ENCODE results near the gene PARD6A. TPM values are rescaled to one million over a fixed set of nuclear protein-coding genes. Genes with fewer than 3 reads are reported as not detected.

Gene PARD6A
- total and polyA plus RNA-seq, 2 of the 4 experiments (the other 2 are of a cell fraction), result 0.36 to 0.55 TPM

DNA sequence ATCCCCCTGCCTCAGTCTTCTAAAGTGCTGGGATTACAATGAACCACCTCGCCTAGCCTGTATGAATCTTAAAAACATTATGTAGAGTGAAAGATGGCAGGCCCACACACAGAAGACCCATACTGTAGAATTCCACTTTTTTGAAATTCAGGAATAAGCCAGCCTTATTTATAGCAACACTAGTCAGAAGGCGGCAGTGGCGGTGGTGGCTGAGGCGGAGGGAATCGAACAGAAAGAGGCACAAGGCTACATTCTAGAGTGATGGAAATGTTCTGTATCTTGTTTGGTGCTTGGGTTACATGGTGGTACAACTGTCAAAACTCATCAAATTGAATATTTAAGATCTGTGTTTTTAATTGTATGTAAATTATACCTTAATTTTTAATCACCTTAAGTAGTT is 47.0 kb downstream of the PARD6A start:
- Histone ChIP-seq H2BK15ac (ENCODE audit: low read depth, low read length) (no peak overlapping the region), H3K4ac (ENCODE audit: low read depth, low read length) (no peak overlapping the region), H3K4me1 (ENCODE audit: control insufficient read depth, insufficient read depth, low read length) (peaks cover 4% of the 10 kb centered on the region; the same call in 1 of the 2 replicates), H3K9me3 (ENCODE audit: control insufficient read depth, insufficient read depth, low read length) (no peaks in the 10 kb centered on the region), H4K8ac (ENCODE audit: low read depth in 2 of 2, low read length in 2 of 2) (no peak overlapping the region), H2BK5ac (ENCODE audit: low read depth, low read length, poor library complexity, severe bottlenecking) (no peak overlapping the region), H3K14ac (replicated peaks; ENCODE audit: low read depth, low read length) (no peak overlapping the region), H3K4me3 (ENCODE audit: insufficient read depth, low read depth, low read length) (no peak overlapping the region), H2BK20ac (ENCODE audit: low read depth, low read length) (no peak overlapping the region), H3K23ac (ENCODE audit: low read depth, low read length) (no peak overlapping the region), H4K20me1 (ENCODE audit: insufficient read depth, low read length) (peaks cover 14% of the 10 kb centered on the region), H2AK5ac (ENCODE audit: low read depth, low read length) (no peak overlapping the region), H3K27ac (ENCODE audit: insufficient read depth, low read length) (no peak overlapping the region), H4K91ac (ENCODE audit: insufficient read depth, low read depth, low read length) (no peak overlapping the region), H3K56ac (ENCODE audit: extremely low read depth, insufficient read depth, low read length) (no peak overlapping the region), H3K18ac (ENCODE audit: low read depth, low read length) (no peak overlapping the region), H3K9me1 (ENCODE audit: insufficient read depth, low read length) (peaks cover 6% of the 10 kb centered on the region), H3K27me3 (ENCODE audit: control insufficient read depth, insufficient read depth, low read length) (no peaks in the 10 kb centered on the region), H3K36me3 (ENCODE audit: control insufficient read depth, insufficient read depth, low read length) (no peaks in the 10 kb centered on the region), H3K9ac (ENCODE audit: low read depth, low read length) (no peak overlapping the region), H2BK120ac (ENCODE audit: low read depth, low read length) (no peak overlapping the region), H3K79me1 (ENCODE audit: low read depth in 1 of 2, low read length in 2 of 2) (peaks cover 12 to 46% of the 10 kb centered on the region in 2 experiments), H4K5ac (ENCODE audit: low read depth, low read length) (no peak overlapping the region), H3K4me2 (ENCODE audit: low read depth, low read length) (no peak overlapping the region), H2AFZ (replicated peaks; ENCODE audit: low read length, poor library complexity) (no peak overlapping the region), H2AK9ac (replicated peaks; ENCODE audit: low read depth, low read length, poor library complexity) (no peak overlapping the region)
- in situ Hi-C loops (cut with MboI; ENCODE audit: low sequenced_read_pairs) (no loop called here), intact Hi-C loops (cut with micrococcal nuclease) (no loop called here), dilution Hi-C loops (cut with HindIII; ENCODE audit: low sequenced_read_pairs, unreplicated experiment) (no loop called here)
- no TSS peak for BruUV-seq (replicated peaks)
- ATAC-seq (ENCODE audit: low read depth) (no peak), DNase-seq (no peak)
- no CpG with 5 or more reads among the region's 5 CpGs for WGBS, 2 experiments (ENCODE audit: extremely low coverage in 2 of 2, insufficient read length in 1 of 2)
- CTCF ChIA-PET, result no interaction called here
- POLR2A ChIA-PET (ENCODE audit: unreplicated experiment), result no interaction called here
- TF ChIP-seq CHD1 (IDR thresholded peaks at IDR 0.05; ENCODE audit: low read depth, low read length), result no peak

Data from IMR-90 (cell line).